Kidney epithelial cell (primary cell): ENCODE measurements around the gene SLC38A3. TPM values are rescaled to one million over a fixed set of nuclear protein-coding genes. Genes with fewer than 3 reads are reported as not detected.

Experiments
- DNase-seq: peaks from one replicate; pipeline ENCODE4 v3.0.0-alpha.2; 2010; ENCODE audit warnings: low read depth
- H3K27me3 ChIP-seq: 2 replicates; pipeline ENCODE4 v1.6.0; 2011; ENCODE audit warnings: low read length; ENCODE audit not compliant: control insufficient read depth, insufficient read depth
- H3K36me3 ChIP-seq: 2 replicates; pipeline ENCODE4 v1.5.1; 2011; ENCODE audit warnings: low read length; ENCODE audit not compliant: control insufficient read depth, insufficient read depth
- H3K4me3 ChIP-seq: 2 replicates; pipeline ENCODE4 v1.5.1; 2011; ENCODE audit warnings: low read depth, mild to moderate bottlenecking, control low read depth, low read length
- total RNA-seq: library from RNA; depleted of rRNA; stranded (reverse); fragments of >200 nt; gene quantifications from 2 replicates; pipeline ENCODE4 v1.2.3, GENCODE V29; 2015
- TF ChIP-seq, protein P1 (sequence below): IDR thresholded peaks from 2 replicates; pipeline ENCODE4 v1.5.1; 2011; ENCODE audit warnings: mild to moderate bottlenecking, moderate library complexity, low read length, control low read depth, inconsistent platforms; ENCODE audit not compliant: insufficient read depth, poor library complexity, severe bottlenecking

Gene SLC38A3
- total RNA-seq, 1 donor from 2014 or later, result 0.13 TPM

DNA sequence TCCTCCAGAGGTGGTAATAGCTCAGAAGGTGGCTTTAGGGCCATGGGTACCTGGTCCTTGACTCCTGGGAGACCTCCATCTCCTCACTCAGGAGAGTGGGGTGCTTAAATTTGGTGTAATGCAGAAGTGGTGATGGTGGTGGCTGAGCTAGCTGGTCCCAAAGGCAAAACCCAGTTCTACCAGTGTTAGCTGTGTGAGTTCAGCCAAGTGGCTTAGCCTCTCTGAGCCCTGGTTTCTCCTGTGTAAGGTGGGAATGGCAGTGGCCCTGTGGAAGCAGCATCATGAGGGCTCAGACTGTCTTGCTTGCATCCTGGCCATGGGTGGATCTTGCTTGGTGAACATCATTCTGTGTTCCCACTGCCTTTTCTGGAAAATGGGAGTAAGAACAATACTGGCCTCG lies 40.6 kb upstream of the SLC38A3 start:
- DNase-seq, result no peak
- H3K27me3 ChIP-seq, result no peaks in the 10 kb centered on the region
- TF ChIP-seq, protein P1, sequence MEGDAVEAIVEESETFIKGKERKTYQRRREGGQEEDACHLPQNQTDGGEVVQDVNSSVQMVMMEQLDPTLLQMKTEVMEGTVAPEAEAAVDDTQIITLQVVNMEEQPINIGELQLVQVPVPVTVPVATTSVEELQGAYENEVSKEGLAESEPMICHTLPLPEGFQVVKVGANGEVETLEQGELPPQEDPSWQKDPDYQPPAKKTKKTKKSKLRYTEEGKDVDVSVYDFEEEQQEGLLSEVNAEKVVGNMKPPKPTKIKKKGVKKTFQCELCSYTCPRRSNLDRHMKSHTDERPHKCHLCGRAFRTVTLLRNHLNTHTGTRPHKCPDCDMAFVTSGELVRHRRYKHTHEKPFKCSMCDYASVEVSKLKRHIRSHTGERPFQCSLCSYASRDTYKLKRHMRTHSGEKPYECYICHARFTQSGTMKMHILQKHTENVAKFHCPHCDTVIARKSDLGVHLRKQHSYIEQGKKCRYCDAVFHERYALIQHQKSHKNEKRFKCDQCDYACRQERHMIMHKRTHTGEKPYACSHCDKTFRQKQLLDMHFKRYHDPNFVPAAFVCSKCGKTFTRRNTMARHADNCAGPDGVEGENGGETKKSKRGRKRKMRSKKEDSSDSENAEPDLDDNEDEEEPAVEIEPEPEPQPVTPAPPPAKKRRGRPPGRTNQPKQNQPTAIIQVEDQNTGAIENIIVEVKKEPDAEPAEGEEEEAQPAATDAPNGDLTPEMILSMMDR, result no peak
- H3K4me3 ChIP-seq, result no peak overlapping the region
- no peaks in the 10 kb centered on the region for H3K36me3 ChIP-seq

DNA sequence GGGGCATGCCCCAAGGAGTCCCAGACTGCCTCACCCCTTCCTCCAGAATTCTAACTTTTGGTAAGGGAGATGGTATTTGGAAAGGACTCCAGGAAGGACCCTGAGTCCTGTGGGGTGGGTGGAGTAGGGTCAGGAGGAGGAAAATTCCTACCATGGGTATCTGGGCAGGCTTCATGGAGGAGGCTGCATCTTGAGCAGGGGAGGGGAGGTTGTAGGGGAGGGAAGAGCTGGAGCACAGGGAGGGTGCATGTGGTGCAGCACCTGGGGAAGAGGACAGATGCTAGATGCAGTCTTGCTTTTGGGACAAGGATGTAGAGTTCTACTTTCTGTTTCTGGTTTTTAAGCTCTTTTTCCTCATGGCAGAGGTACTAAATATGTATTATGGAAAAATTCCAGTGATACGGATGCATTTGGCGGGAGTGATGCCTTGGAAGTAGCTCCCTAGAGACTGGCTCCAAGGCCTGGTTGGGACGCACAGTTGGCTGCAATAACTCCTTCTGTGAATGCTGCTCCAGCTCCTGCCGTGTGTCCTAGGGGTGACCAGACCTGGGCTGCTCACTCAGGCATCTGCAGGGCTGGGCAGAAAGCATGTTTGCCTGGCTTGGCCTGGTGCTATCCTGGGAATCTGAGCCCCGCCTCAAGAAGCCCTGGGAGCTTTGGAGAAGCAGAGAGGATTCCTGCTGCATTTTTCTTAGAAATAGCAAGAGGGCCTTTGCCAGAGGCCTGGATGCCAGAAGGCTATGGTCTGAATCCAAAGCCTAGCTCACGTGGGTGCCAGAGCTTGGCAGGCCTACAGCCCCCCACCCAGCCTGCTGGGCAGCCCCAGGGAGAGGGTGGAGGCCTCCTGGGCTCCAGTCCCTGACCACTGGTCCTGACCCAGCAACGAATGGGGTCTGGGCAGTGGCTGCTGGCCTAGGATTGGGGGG lies 39.8 kb upstream of the SLC38A3 start:
- no peak for DNase-seq
- no peaks in the 10 kb centered on the region for H3K27me3 ChIP-seq
- H3K4me3 ChIP-seq, result no peak overlapping the region
- TF ChIP-seq, protein P1, result no peak
- no peaks in the 10 kb centered on the region for H3K36me3 ChIP-seq

DNA sequence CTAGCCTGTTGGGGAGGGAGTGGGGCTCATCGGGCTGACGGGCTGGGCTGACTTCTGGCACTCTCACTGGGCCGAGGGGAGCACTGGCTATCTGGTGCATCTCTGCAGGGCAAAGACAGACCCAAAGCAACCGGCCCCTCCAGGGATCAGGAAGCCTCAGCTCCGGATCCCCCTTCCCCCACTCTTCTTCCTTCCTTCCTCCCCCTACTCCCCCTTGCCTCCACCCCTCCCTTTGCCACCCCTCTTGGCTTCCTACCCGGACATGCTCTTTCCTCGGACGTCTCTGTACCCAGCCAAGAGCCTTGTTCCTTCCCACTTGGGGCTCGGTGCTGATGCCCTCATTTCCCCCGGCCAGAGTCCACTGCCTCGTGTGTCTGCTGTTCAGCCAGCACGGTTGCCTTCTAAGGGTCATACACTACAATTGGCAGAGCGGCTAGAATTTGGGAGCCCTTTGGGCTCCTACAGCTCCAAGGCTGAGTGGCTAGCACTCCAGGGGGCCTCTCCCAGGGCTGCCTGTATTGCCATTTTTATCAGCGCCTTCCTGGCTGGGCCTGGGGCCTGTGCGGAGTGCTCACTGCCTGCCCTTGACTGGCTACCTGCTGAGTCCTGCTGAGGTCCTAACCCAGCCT lies 39.0 kb upstream of the SLC38A3 start:
- TF ChIP-seq, protein P1, result no peak
- Histone ChIP-seq H3K4me3 (no peak overlapping the region), H3K27me3 (no peaks in the 10 kb centered on the region), H3K36me3 (no peaks in the 10 kb centered on the region)
- DNase-seq, result no peak

DNA sequence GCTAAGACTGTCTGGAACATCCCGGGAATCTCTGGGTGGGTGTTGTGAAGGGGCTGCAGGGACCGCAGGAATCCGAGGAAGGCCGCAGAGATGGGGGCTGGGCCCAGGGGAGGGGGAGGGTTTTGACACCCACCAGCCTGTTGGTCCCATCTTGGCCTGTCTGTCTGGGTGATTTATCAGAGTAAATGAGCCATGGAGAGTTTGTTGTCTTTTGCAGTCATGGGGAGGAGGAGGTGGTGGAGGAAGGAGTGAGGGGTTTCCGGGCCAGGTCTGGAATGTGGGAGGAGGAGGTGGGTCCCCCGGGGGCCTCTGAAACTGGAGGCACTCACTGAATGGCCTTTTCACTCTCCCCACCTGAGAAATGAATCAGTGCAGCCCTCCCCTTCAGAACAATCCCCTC lies 38.5 kb upstream of the SLC38A3 start:
- Histone ChIP-seq H3K36me3 (no peaks in the 10 kb centered on the region), H3K27me3 (no peaks in the 10 kb centered on the region), H3K4me3 (no peak overlapping the region)
- TF ChIP-seq, protein P1, result no peak
- peak; percentile 57 for DNase-seq

DNA sequence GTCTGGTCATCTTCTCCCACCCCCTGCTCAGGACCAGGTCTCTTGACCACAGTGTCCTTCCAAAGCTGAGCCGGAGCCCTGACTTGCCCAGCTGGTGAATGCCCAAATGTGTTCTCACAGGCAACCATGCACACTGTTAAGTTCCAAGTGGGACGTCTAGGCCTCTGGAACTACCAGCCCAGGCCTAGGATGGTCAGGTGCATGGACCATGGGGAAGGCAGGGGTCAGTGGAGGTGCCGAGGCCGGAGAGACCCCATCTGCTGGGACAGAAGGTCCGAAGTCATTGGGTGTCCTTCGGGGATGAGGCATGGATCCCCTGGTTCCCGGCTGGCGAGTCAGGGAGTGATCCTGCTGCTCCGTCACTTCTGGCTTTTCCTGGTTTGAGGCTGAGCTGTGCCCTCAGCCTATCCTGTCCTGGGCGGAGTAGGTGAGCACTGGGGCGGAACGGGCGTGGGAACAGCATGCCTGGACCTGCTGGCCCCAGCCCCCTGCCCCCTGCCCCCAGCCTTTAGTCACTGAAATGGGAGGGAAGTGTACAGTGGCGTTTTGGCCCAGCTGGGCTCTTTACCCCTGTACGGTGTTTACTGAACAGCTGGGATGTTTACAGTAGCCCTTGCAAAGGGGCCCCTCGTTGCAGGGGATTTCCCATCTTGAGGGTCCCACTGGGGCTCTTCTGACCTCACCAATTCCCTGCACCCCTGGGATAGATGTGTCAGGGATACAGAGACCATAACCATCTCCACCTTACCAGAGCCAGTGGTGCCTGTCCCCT lies 37.8 kb upstream of the SLC38A3 start:
- TF ChIP-seq, protein P1, result no peak
- H3K4me3 ChIP-seq, result no peak overlapping the region
- H3K27me3 ChIP-seq, result no peaks in the 10 kb centered on the region
- DNase-seq, result peak; percentile 81
- no peaks in the 10 kb centered on the region for H3K36me3 ChIP-seq
